Measurements from ENCODE around the gene DAP.
"Not testable (repeated sequence)": the region's sequence is repeated elsewhere in the genome, so short reads cannot be mapped to it uniquely, and the experiment has no call there.

The DAP gene

GRCh38 chr5:10733426-10733825, 27.6 kb downstream of the DAP start:
- no peak for DNase-seq

DNA sequence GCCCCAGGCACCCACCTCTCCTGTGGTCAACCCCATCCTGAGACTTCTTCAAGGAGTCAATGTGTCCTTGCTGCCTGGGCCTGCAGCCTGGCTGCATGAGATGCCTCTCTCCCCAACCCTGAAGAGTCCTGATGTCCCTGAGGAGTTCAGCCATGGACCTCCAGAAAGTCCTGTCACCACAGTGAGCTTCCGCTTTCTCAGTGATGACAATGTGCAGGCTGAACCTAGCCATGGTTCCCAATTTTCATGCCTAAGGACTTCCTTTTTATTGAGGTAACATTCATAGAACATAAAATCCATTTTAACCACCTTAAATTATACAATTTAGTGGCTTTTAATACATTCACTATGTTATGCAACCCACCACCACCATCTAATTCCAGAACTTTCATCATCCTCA, 29.1 kb downstream of the DAP start:
- DNase-seq, result no peak

DNA sequence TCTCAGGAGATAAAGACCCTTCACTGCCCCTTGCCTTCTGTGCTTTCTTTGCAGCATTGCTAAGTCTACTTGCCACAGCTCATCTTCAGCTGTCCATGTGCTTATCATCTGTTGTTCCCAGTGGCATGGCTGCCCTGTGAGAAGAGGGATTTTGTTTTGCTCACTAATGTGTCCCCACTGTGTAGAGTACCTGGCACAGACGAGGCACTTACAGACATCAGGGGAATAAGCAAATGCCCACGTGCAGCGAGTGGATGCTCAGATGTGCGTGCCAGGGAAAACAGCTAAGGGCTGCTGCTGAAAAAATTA, 31.0 kb downstream of the DAP start:
- no peak for DNase-seq

GRCh38 chr5:10729320-10730042, 31.6 kb downstream of the DAP start:
- DNase-seq, result peak; percentile 22

- no peak for DNase-seq
These were observed 32.4 kb downstream of the DAP start for GRCh38 chr5:10728679-10729078.

DNA sequence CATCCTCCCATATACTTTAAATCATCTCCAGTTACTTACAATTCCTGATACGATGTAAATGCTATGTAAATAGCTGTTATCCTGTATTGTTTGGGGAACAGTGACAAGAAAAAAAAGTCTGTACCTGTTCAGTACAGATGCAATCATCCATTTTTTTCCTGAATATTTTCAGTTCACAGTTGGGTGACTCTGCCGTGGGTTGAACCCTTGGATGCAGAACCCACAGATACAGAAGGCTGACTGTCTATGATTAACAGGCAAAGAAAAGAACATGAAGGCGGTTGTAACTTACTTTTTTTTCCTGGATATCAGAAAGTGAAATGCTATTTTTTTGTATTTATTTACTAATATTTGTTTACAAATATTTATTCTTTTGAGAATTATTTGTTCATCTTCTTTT, 33.2 kb downstream of the DAP start:
- DNase-seq, result no peak

DNA sequence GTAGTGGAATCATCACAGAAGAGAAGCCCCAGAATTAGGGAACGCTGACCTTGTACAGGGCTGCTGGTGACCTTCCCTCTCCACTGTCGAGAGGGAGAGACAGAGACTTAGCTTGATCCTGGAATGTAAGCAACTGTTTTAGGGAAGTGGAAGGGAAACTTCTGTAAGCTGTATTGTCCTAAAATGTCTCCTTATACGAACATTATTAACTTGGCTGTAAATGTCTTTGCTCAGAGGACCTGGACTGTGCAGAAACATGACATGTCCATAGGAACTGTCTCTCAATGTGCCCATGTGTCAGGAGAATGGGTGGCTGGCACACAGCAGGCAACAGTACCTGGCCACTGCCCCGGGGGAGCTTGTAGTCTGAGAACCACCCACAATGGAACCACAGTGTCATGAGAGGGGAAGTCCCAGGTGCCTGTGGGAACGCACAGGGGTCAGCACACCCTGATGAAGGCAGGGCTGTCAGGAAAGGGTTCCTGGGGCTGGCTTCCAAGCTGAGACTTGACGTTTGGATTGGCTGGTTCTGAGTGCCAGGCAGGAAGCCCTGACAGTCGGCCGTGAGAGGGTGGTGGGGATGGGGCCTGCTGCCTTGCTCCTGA, 34.0 kb downstream of the DAP start:
- DNase-seq, result no peak

DNA sequence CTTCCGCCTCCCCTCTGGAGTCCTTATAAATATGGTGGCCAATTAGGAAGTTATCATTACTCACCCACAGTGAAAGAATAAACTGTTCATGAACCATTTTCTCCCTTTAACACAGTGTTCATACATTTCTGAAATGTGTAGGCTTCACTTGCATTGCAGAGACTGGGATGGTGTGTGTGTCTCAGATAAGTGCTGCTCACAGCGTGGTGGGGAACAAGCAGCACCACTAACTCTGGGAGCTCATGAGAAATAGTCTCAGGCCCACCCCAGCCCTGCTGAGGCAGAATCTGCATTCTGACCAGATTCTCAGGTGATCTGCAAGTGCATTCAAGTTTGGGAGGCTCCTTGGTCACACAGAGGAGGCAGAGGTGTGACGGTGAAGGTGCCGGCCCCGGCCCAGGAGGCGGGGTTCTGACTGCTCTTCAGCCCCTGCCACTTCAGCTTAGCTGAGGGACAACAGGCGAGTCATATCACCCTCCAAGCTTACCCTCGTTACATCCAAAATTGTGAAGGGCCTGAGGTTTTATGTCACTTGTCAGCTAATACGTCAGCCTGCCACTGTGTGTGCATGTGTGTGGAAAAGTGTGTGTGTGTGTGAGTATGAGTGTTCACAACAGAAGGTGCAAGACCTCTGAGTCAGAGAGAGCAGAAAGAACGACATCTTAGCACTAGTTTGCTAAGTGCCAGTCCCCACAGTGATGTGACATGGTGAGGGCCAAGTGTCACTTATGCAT, 34.7 kb downstream of the DAP start:
- no peak for DNase-seq

- no peak for DNase-seq
These were observed 35.4 kb downstream of the DAP start for GRCh38 chr5:10725636-10726035.

DNA sequence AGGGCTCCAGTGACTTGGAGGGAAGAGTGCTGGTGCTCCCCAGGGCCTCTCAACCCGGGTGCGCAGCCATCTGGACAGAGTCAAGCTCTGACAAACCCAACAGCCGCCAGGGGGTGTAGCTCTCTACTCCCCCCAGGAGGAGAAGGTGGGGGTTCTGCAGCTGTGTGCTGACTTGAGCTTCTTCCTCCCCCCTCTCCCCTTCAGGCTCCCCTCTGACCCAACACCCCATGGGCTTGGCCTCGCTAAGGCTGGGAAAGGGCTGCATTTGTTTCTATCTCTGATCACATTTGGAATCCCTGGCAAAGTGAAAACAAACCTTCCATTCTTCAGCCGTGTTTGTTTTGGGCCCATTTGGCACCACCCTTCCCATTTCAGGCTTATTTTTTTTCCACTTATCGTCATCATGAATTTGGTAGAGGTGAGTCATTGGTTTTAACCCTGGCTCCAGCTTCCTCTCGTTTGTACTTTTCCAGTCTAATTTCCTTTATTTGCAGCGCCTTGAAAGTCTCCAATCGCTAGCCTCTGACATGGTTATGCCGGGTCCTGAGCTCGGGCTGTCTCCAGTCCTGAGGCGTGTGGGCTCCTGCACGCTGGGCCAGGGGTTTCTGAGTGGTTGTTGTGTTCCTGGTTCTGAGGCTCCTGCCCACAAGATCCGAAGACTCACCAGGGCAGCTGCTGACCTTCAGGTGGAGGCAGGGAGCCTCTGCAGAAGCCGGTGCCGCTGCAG, 36.1 kb downstream of the DAP start:
- peak; percentile 52 for DNase-seq

DNA sequence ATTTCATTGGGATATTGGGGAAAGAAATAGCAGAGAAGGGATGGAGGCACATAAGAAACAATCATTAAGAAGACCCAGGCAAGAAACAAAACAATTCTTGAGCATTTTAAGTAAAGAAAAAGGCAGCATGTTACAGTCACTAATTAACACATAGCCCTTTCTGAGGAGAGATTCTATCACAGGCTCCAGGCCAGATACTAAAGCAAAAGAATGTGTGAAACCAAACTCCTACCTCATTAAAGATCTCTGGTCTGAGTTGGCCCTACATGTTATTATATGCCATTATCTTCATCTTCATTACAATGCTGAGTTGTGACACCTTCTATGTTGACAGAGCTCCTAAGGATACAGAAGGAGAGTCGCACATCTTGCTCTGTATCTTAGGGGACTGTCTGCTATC, 37.5 kb downstream of the DAP start:
- no peak for DNase-seq

- DNase-seq, result not testable (repeated sequence)
These were observed 40.3 kb downstream of the DAP start for GRCh38 chr5:10720766-10721165.

DNA sequence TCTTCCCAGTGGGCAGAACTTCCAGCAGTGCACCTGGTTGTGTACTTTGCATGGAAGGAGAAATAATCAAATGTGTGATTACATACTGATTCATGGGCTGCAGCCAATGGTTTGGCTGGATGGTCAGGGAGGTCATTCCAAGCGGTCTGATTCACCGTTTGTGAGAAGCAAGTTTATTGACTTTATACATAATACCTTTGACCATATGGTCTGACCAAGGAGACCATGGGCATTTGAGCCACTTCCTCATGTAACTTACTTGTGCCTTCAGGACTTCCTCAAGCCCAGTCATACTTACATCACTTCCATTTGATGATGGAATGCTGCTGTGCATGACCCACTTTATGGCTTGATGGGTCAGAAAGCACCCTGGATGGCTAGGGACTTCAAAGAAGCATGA, 41.1 kb downstream of the DAP start:
- peak; percentile 56 for DNase-seq

GRCh38 chr5:10718617-10719016, 42.4 kb downstream of the DAP start:
- DNase-seq, result not testable (repeated sequence)

GRCh38 chr5:10716825-10717224, 44.2 kb downstream of the DAP start:
- not testable (repeated sequence) for DNase-seq

GRCh38 chr5:10715605-10716290, 45.3 kb downstream of the DAP start:
- DNase-seq, result no peak

- no peak for DNase-seq
These were observed 48.3 kb downstream of the DAP start for GRCh38 chr5:10712574-10713366.

DNA sequence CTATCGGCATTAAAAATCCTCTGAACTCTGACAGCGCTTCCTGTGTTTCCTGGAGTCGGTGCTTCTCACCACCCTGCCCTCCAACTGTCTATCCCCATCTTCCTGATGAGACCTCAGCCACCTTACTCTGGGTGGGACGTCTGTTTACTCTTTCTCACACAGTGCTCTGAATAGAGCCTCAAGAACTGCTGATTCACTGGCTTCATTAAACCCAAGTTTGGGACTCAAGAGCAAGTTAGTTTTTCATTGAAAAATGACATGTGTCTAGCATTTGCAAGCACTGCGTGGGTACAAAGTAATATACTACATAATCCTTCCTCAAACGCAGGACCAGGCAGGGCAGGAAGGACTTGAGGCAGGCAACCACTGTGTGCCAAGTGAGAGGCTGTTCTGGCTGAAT, 49.5 kb downstream of the DAP start:
- DNase-seq, result no peak

GRCh38 chr5:10710513-10711128, 50.4 kb downstream of the DAP start:
- DNase-seq, result no peak

DNA sequence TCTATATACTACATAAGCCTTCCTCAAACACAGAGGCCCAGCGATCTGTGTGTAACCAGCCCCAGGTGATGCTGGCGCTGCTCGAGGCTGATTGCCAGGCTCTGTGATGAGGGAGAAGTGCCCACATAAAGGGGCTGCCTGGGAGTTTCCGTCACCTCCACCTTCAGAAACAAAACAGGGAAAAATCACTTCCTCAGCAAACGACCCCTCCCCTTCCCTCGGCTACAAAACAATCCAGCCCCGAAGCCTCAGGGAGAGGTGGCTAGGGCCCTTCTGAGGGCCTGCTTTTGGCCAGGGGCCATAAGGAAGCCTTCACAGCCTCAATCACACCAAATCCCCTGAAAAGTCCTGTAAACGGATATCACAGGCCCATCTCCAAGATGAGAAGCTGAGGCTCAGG, 51.1 kb downstream of the DAP start:
- no peak for DNase-seq

DNA sequence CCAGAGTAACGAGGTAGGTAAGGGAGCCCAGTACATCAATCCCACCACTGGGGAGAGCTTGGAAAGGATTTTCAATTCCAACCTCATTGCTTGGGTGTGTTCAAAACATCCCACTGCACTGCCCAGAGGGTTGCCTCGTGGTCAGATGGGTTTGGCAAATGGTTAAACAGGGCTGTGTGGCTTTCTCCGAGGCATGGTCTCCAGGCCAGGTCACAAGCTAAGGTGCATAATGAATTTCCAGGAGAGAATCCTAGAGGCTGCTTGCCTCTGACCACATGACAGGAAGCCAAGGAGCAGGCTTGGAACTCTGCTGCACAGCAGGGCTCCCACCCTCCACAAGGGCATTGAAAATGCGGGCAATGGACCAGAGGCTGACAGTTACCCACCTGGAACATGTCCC, 51.6 kb downstream of the DAP start:
- no peak for DNase-seq
